Measurements from ENCODE around the gene CTNNBIP1. TPM values are rescaled to one million over a fixed set of nuclear protein-coding genes. Genes with fewer than 3 reads are reported as not detected.

Gene CTNNBIP1
- total and polyA plus RNA-seq, 2 of the 8 experiments (the other 6 are each of a cell fraction or from before 2014, with no cell fraction given) = 40.9 to 46.6 TPM

- Histone ChIP-seq H3K27me3 (replicated peaks in 1 of 4; ENCODE audit: control insufficient read depth in 3 of 4, extremely low read depth in 1 of 4, insufficient read depth in 3 of 4, low read length in 3 of 4) (no peaks in the 10 kb centered on the region), H2BK20ac (ENCODE audit: low read length) (no peak overlapping the region), H3K4me3 (ENCODE audit: extremely low read depth in 1 of 4, insufficient read depth in 2 of 4, low read depth in 3 of 4, low read length in 4 of 4) (no peak overlapping the region), H2AK5ac (ENCODE audit: low read depth, low read length) (no peak overlapping the region), H4K20me1 (replicated peaks in 1 of 2; ENCODE audit: control insufficient read depth in 1 of 2, insufficient read depth in 2 of 2, low read length in 2 of 2) (no peaks in the 10 kb centered on the region), H3K9ac (replicated peaks in 1 of 4; ENCODE audit: extremely low read depth in 1 of 4, low read depth in 3 of 4, low read length in 3 of 4) (no peak overlapping the region), H3K56ac (replicated peaks; ENCODE audit: insufficient read length, low read depth, low read length) (no peak overlapping the region), H3K4ac (replicated peaks; ENCODE audit: insufficient read length, low read depth, low read length) (no peak overlapping the region), H3K9me3 (ENCODE audit: insufficient read depth in 2 of 2, low read depth in 1 of 2, low read length in 1 of 2) (no peaks in the 10 kb centered on the region), H3K4me1 (replicated peaks in 1 of 4; ENCODE audit: control insufficient read depth in 3 of 4, insufficient read depth in 4 of 4, low read length in 3 of 4) (no peaks in the 10 kb centered on the region; a peak in 2 of 7 replicates), H4K91ac (replicated peaks; ENCODE audit: insufficient read length, low read length) (no peak overlapping the region), H3K23me2 (ENCODE audit: low read depth, low read length) (no peaks in the 10 kb centered on the region), H3K18ac (ENCODE audit: extremely low read depth, low read length) (no peak overlapping the region), H2BK12ac (ENCODE audit: low read depth, low read length) (no peak overlapping the region), H3K79me2 (ENCODE audit: control insufficient read depth in 1 of 2, insufficient read depth in 2 of 2, low read length in 2 of 2) (no peaks in the 10 kb centered on the region), H3K79me1 (ENCODE audit: low read depth, low read length) (no peaks in the 10 kb centered on the region; the same call in 1 of the 2 replicates), H3K4me2 (ENCODE audit: insufficient read depth in 1 of 2, low read depth in 2 of 2, low read length in 2 of 2) (no peak overlapping the region), H2BK5ac (ENCODE audit: low read depth, low read length) (no peak overlapping the region), H3K23ac (ENCODE audit: insufficient read length) (no peak overlapping the region), H2BK120ac (replicated peaks; ENCODE audit: low read depth, low read length) (no peak overlapping the region), H4K8ac (ENCODE audit: extremely low read depth, insufficient read depth, low read length) (no peak overlapping the region), H3K14ac (ENCODE audit: insufficient read length) (no peak overlapping the region), H2BK15ac (ENCODE audit: low read length) (no peak overlapping the region), H3K36me3 (ENCODE audit: control insufficient read depth in 2 of 4, insufficient read depth in 4 of 4, low read length in 3 of 4) (no peaks in the 10 kb centered on the region; a peak in 1 of 8 replicates), H2AFZ (ENCODE audit: low read length) (no peak overlapping the region), H3K27ac (ENCODE audit: low read depth, low read length) (no peak overlapping the region), H4K5ac (ENCODE audit: insufficient read length, low read depth, low read length) (no peak overlapping the region)
- WGBS, 2 experiments (ENCODE audit: extremely low coverage in 1 of 2, insufficient coverage in 1 of 2, insufficient read length in 1 of 2, insufficient replicate concordance in 2 of 2, low coverage in 1 of 2, low lambda C conversion rate in 2 of 2, missing lambda C conversion rate in 1 of 2) = 95% methylated on average over 13 of the region's 13 CpGs; no CpG with 5 or more reads in 1 of the 2 experiments
- POLR2A ChIA-PET (ENCODE audit: partially characterized antibody) = no interaction called here
- TF ChIP-seq POLR2AphosphoS5 (IDR thresholded peaks at IDR 0.05; ENCODE audit: low read depth, low read length) (no peak), SRF (IDR thresholded peaks at IDR 0.05; ENCODE audit: low read depth, low read length) (no peak), JUND (IDR thresholded peaks at IDR 0.05; ENCODE audit: low read length) (no peak), SIX5 (IDR thresholded peaks at IDR 0.05; ENCODE audit: low read depth, low read length) (no peak), ASH2L (IDR thresholded peaks at IDR 0.05; ENCODE audit: low read length) (no peak), SP4 (IDR thresholded peaks at IDR 0.05; ENCODE audit: low read length) (no peak), USF2 (IDR thresholded peaks at IDR 0.05; ENCODE audit: low read length) (no peak), RBBP5 (IDR thresholded peaks at IDR 0.05; ENCODE audit: borderline replicate concordance, low read depth, low read length) (no peak), NANOG (IDR thresholded peaks at IDR 0.05; ENCODE audit: insufficient read depth, low read depth, low read length, poor library complexity, severe bottlenecking) (no peak), TAF1 (IDR thresholded peaks at IDR 0.05; ENCODE audit: low read depth, low read length) (no peak), CBX8 (IDR thresholded peaks at IDR 0.05; ENCODE audit: borderline replicate concordance, low read depth, low read length) (no peak), KDM5A (IDR thresholded peaks at IDR 0.05; ENCODE audit: low read length) (no peak), EZH2 (IDR thresholded peaks at IDR 0.05; ENCODE audit: low read depth, low read length, severe bottlenecking) (no peak)
- CTCF ChIA-PET (ENCODE audit: partially characterized antibody) = interaction anchor here (0.6 to 17.3 kb wide), 17 partner anchors 8 to 243 kb away, joined by 3 to 312 read pairs (median 11); partner anchors contain the start of genes LZIC and NMNAT1
- no peak for FAIRE-seq
- DNase-seq (ENCODE audit: low read depth in 1 of 2, low spot score in 2 of 2) = no peak
These were observed 40.2 kb downstream of the CTNNBIP1 start for GRCh38 chr1:9869831-9870251.
